Measurements from ENCODE around the gene LGR6.
A peak's percentile ranks its signal among the peaks of the same experiment; 100 is the strongest.
"Not testable (repeated sequence)": the region's sequence is repeated elsewhere in the genome, so short reads cannot be mapped to it uniquely, and the experiment has no call there.

The LGR6 gene

DNA sequence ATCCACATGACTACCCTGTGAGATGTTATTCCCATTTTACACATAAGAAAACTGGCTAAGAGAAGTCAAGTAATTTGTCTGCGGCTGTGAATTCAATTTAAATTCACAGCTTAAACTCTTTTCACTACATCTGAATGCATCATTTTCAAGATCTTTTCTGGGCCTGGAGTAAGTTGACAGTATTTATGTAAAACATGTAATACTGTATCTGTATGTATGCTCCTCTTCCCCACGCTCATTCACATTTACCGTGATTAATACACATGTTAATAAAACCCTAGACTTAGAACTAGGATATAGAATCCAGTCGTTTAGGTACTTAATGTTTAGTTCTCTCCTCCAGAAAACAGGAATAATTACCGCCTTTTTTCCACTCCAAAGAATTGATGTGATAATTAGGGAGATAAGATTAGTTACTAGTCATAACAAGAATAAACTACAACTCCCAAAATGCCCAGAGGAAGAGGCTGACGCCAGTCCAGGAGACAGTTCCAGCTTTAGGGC lies 154.5 kb downstream of the LGR6 start:
- DNase-seq, result no peak

DNA sequence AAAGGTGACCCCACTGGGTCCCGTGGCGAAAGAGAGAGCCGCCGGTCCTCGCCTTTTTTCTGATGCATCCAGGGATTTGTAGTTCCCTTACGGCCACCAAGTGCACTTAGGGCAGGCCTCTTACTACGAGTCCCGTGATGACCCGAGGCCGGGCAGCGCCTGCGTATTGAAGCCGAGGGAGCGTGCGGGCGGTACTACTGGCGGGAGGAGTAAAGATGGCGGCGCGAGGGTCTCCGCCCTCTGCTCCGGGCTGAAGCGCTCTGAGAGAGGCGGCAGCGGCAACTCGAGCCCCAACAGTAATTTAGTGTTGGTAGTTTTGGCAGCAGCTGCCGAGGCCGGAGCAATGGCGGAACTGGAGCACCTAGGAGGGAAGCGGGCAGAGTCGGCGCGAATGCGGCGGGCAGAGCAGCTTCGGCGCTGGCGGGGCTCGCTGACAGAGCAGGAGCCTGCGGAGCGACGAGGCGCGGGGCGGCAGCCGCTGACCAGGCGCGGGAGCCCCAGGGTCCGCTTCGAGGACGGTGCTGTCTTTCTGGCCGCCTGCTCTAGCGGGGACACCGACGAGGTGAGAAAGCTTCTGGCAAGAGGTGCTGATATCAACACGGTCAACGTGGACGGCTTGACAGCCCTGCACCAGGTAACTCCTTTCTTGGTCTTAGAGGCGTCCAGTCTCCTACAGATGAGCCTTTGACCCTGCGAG lies 155.1 kb downstream of the LGR6 start, which contains the start of gene PPP1R12B:
Gene PPP1R12B (plus strand): TSS at position 191 of the 697 bp plus-strand sequence. CDS start 153 bp downstream, at position 344.
- DNase-seq, result peak; percentile 97

DNA sequence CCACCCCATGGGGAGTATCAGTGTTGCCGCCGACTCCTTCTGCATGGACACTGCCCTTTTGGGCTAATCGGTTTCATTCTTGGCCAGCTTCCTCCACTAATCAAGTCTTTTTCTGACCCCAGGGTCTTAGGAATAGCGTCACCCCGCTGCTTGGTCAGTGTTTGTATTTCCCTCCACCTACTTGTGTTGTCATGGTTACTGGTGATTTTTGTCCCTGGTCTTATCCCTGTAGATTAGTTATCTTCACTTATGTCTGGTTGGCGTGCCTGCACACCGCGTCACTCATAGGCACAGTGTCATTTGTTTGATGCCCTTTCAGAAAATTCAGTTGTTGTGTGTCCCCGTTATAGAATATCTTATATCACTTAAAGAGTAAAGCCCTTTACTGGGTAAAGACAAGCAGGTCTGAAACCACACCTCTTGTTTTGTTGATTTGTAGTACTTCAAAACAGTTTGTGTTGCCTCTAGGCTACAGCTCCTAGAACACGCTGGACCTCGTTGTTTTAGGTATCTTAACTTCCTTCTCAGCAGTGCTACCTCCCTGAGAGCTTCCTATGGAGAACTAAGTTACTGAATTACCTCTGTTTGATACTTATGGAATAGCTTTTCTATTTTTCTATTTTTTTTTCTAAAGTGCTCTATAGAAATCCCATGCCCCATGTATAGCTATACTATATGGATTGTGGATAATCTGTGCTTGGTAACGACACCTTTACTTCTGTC lies 155.8 kb downstream of the LGR6 start:
- peak; percentile 21 for DNase-seq

DNA sequence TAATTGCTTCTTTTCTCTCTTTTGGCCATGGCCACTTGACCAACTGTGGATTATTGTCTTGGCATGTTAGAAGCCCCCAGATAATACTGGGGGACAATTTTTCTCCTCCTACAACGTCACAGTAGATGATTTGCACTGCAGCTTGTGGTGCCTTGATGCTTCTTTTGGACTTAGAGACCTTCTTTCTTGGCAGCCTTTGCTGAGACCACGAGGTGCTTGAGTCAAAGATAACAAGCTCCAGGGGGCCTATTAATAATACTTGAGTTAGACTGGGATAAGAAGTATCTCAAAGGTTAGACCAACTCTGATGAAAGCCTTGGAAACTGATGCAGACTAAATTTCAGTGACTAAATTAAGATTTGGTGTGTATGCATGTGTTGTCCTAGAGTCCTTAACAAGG lies 158.1 kb downstream of the LGR6 start:
- no peak for DNase-seq

DNA sequence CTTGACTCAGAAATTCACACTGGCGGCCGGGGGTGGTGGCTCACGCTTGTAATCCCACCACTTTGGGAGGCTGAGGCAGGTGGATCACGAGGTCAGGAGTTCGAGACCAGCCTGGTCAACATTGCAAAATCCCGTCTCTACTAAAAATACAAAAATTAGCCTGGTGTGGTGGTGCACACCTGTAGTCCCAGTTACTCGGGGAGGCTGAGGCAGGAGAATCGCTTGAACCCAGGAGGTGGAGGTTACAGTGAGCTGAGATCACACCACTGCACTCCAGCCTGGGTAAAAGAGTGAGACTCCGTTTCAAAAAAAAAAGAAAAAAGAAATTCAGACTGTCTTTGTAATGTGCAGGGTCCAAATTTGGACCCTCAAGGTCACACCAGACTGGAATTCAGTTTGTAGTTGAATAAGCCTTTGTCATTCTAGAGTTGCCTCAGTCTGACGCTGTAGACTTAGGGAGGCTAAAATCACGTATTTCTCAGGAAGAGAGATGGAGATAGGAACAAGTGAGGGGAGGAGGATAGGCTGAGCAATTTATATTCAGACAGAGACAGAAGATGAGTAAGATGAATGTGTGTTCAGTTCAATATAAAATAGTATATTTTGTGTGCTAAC lies 159.1 kb downstream of the LGR6 start:
- DNase-seq, result not testable (repeated sequence)

DNA sequence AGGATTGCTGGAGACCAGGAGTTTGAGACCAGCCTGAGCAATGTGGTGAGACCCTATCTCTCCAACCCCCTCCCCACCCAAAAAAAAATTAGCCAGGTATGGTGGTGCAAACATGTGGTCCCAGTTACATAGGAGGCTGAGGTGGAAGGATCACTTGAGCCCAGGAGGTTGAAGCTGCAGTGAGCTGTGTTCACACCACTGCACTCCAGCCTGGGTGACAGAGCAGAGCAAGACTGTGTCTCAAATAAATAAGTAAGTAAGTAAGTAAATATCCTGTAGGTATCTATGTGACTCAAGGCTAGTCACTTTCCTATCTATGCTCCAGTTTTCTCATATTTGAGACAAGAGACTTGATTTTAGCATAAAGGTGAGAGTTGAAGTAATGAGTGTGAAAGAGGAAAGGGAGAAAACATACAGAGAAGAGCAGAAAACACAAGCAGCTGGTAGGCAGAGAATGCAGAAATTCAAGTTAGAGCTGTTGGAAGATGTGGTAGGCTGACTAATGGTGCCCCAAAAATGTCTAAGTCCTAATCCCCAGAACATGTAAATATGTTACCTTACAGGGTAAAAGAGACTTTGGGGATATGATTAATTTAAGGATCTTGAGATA lies 162.4 kb downstream of the LGR6 start:
- no peak for DNase-seq

DNA sequence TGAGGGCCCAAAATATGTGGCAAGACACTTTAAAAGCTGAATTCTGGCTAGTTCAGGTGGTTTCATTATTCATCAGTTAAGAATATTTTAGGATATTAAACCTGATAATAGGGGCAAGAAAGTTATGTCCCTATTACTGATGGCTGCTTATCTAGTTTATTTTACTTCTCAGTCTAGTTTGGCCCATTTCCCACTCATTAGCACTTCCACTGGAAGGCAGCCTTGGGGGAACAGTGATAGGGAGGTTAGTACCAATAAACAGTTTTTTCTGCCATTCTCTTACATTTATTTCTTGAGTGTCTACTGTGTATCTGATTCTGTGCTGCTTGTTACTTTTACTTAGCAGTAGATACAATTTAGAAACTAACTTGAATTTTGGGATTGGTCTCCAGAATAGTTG lies 163.9 kb downstream of the LGR6 start:
- DNase-seq, result no peak

DNA sequence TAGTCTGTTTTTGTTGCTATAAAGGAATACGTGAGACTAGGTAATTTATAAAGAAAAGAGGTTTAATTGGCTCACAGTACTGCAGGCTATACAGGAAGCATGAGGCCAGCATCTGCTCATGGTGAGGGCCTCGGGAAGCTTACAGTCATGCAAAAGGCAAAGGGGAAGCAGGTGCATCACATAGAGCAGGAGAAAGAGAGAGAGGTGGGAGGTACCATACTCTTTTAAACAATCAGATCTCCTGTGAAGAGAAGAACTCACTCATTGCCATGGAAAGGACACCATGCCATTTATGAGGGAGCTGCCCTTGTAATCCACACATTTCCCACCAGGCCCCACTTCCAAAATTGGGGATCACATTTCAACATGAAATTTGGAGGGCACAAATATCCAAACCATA lies 167.6 kb downstream of the LGR6 start:
- DNase-seq, result no peak

DNA sequence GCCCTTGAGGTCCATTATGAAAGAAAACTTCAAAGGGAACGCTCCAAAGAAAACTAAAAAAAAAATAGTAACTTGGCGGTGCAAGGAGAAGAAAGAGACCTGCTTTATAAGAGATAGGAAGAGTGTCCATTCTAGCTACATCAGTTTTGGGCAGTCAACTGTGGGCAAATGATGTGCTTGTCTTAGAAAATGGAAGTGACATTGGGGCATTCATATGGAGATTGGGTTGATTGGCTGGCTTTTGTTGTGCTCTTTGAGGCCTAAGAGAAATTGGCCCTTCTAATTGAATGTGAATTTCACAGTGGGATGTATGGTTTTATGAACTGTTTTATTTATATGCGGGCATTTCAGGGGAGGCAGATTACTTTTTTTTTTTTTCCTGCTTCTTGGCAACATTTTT lies 168.1 kb downstream of the LGR6 start:
- no peak for DNase-seq

DNA sequence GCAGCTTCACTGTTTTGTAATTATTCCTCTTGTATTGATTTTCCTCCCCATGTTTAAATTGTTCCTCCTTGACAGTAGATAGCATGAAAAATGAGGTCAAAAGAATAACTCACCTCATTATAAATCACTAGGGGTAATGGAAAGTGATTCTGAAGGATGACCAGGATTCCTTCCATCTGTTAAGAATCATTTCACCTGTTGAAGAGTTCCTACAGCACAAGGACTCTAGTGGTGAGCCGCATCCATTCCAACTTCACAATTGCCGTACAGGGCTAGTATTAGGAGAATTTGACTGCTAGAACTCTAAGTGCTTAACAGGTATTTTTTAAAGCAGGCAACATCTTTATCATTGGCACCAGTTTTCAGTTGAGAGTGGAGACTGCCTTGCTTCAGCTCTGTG lies 168.6 kb downstream of the LGR6 start:
- DNase-seq, result no peak

DNA sequence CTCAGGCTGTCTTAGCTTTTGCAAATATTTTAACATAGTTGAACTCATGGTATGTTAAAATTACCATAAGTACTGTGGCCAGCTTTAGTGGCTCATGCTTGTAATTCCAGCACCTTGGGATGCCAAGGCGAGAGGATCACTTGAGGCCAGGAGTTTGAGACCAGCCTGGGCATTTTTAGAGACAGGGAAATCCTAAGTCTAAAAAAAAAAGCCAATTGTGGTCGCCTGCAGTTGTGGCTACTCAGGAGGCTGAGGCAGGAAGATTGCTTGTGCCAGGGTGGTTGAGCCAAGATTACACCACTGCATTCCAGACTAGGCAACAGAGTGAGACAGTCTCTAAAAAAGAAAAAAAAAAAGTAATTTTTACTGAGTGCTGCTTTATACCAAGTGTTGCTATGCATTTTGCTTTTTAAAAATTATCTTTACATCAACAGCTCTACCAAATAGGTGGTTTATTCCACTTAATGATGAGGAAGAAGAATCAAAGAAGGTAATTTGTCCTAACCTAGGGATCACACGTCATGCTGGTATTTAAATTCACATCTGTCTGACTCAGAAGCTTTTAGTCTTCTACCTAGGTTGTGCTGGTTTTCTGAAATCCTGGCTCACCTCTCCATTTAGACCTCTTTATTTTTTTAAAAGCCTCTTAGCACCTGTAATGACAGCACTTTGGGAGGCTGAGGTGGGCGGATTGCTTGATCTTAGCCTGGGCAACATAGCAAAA lies 171.7 kb downstream of the LGR6 start:
- DNase-seq, result no peak

DNA sequence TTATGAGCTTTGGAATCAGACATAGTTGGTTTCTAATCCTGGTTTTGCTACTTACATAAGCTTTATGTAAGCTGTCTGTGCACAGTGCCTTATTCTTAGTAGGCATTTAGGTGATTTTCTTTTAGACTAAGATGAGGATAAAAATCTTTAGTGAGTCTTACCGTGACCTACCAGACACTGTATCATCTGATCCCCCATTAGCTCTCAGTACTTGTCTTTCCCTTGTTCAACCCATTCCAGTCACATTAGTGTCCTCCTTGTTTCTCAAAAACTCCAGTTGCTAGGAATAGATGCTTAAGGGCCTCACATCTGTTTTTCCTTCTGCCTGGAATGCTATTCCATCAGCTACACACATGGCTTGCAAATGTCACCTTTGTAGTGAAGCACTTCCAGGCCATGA lies 173.7 kb downstream of the LGR6 start:
- no peak for DNase-seq
